Adrenal gland (tissue), 5 donors: Measurements from ENCODE around the gene SRPK1.

Source experiments
- POLR2A ChIP-seq, 2 donors: fragments of 450-650 bp; IDR thresholded peaks; one replicate each; pipeline ENCODE4 v1.6.1; 2017; ENCODE audit warnings: antibody characterized with exemption in 2 of 2, mild to moderate bottlenecking in 2 of 2, moderate library complexity in 1 of 2
- TF ChIP-seq, protein P1 (sequence below), 6 experiments: fragments of 450-650 bp in 4 of 6; fragments of 200-600 bp in 2 of 6; sonication (generic) in 1 of 6; IDR thresholded peaks; 1 replicate in 5 of 6; 2 replicates in 1 of 6; pipeline versions ENCODE4 v1.5.1 to v1.8.0; 2016 to 2021; ENCODE audit warnings: antibody characterized with exemption in 6 of 6, mild to moderate bottlenecking in 2 of 6, moderate library complexity in 1 of 6
- donor health status: DM: no; HTN: no; CAD: no.

DNA sequence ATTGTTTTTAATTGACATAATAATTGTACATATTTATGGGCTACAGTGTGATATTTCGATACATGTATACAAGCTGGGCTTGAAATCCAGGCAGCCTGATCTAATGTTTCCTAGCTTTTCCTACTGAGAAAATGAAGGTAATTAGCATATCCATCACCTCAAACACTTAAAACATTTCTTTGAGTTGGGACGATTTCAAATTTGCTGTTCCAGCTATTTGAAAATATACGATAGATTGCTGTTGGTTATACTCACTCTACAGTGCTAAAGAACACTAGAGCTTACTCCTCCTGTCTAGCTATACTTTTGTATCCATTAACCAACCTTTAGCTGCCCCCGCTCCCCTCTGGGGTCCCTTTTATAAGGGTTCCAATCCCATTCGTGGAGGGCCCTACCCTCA lies 111.1 kb downstream of the SRPK1 start:
- TF ChIP-seq, protein P1, sequence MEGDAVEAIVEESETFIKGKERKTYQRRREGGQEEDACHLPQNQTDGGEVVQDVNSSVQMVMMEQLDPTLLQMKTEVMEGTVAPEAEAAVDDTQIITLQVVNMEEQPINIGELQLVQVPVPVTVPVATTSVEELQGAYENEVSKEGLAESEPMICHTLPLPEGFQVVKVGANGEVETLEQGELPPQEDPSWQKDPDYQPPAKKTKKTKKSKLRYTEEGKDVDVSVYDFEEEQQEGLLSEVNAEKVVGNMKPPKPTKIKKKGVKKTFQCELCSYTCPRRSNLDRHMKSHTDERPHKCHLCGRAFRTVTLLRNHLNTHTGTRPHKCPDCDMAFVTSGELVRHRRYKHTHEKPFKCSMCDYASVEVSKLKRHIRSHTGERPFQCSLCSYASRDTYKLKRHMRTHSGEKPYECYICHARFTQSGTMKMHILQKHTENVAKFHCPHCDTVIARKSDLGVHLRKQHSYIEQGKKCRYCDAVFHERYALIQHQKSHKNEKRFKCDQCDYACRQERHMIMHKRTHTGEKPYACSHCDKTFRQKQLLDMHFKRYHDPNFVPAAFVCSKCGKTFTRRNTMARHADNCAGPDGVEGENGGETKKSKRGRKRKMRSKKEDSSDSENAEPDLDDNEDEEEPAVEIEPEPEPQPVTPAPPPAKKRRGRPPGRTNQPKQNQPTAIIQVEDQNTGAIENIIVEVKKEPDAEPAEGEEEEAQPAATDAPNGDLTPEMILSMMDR (IDR thresholded peaks at IDR 0.05) = no peak
- TF ChIP-seq POLR2A (IDR thresholded peaks at IDR 0.05) = no peak
